OCI-LY3 (cell line): Measurements from ENCODE around the gene KCNIP4.

Experiments used
- H2AFZ ChIP-seq: fragments of 200-600, 300-600 bp; shearing (Covaris generic); 2 replicates; pipeline ENCODE4 v1.6.0; 2014; ENCODE audit warnings: antibody characterized with exemption, low read depth, low read length
- H3K27ac ChIP-seq: fragments of 200-600, 300-600 bp; sonication (generic); 2 replicates; pipeline ENCODE4 v1.5.1; 2014; ENCODE audit warnings: mild to moderate bottlenecking, low read length, moderate library complexity, mixed read lengths
- H3K27me3 ChIP-seq: fragments of 200-600, 300-600 bp; sonication (generic); 2 replicates; pipeline ENCODE4 v1.6.1; 2014; ENCODE audit warnings: low read depth, low read length, mixed read lengths
- H3K36me3 ChIP-seq: fragments of 200-600, 300-600 bp; sonication (generic); replicated peaks from 2 replicates; pipeline ENCODE3; 2014; ENCODE audit warnings: low read depth, low read length, mixed read lengths
- H3K4me1 ChIP-seq: fragments of 300-600, 200-600 bp; sonication (generic); 2 replicates; pipeline ENCODE4 v1.6.1; 2014; ENCODE audit warnings: low read length, mixed read lengths
- H3K4me2 ChIP-seq: fragments of 200-600, 300-600 bp; sonication (generic); 2 replicates; pipeline ENCODE4 v1.6.1; 2014; ENCODE audit warnings: low read length, mixed read lengths
- H3K4me3 ChIP-seq: fragments of 300-600, 200-600 bp; sonication (generic); 2 replicates; pipeline ENCODE4 v1.5.1; 2014; ENCODE audit warnings: antibody characterized with exemption, mild to moderate bottlenecking, low read length, moderate library complexity
- H3K79me2 ChIP-seq: fragments of 300-600, 200-600 bp; shearing (Covaris generic); 2 replicates; pipeline ENCODE4 v1.6.1; 2014; ENCODE audit warnings: mild to moderate bottlenecking, low read length, mixed read lengths
- H3K9ac ChIP-seq: fragments of 300-600, 200-600 bp; shearing (Covaris generic); 2 replicates; pipeline ENCODE4 v1.6.0; 2014; ENCODE audit warnings: mild to moderate bottlenecking, low read length, moderate library complexity
- H3K9me3 ChIP-seq: fragments of 200-600, 300-600 bp; shearing (Covaris generic); 2 replicates; pipeline ENCODE4 v1.6.1; 2014; ENCODE audit warnings: low read length, mixed read lengths; ENCODE audit not compliant: insufficient read depth
- H4K20me1 ChIP-seq: fragments of 200-600, 300-600 bp; sonication (generic); 2 replicates; pipeline ENCODE4 v1.6.1; 2016; ENCODE audit warnings: low read length, mixed read lengths; ENCODE audit not compliant: insufficient read depth
- CTCF ChIP-seq: fragments of 200-600, 300-600 bp; sonication (generic); IDR thresholded peaks from 2 replicates; pipeline ENCODE4 v1.5.1; 2014; ENCODE audit warnings: antibody characterized with exemption, low read length, low read depth
- EZH2phosphoT487 ChIP-seq: fragments of 200-600 bp; shearing (Covaris generic); IDR thresholded peaks from 2 replicates; pipeline ENCODE4 v1.6.1; 2018; ENCODE audit warnings: antibody characterized with exemption, mixed run types, low read depth

Gene KCNIP4

GRCh38 chr4:21801661-21802385 lies 146.7 kb downstream of the KCNIP4 start:
- H2AFZ ChIP-seq = no peak overlapping the region
- no peak overlapping the region for H3K4me2 ChIP-seq
- TF ChIP-seq CTCF = no peak
- TF ChIP-seq EZH2phosphoT487 = no peak
- H3K27me3 ChIP-seq = no peaks in the 10 kb centered on the region
- H3K4me1 ChIP-seq = no peaks in the 10 kb centered on the region
- no peak overlapping the region for H3K27ac ChIP-seq
- no peak overlapping the region for H3K4me3 ChIP-seq
- H3K9me3 ChIP-seq = no peaks in the 10 kb centered on the region
- no peaks in the 10 kb centered on the region for H3K79me2 ChIP-seq
- H3K9ac ChIP-seq = no peak overlapping the region
- H3K36me3 ChIP-seq = no peaks in the 10 kb centered on the region
- H4K20me1 ChIP-seq = no peaks in the 10 kb centered on the region

DNA sequence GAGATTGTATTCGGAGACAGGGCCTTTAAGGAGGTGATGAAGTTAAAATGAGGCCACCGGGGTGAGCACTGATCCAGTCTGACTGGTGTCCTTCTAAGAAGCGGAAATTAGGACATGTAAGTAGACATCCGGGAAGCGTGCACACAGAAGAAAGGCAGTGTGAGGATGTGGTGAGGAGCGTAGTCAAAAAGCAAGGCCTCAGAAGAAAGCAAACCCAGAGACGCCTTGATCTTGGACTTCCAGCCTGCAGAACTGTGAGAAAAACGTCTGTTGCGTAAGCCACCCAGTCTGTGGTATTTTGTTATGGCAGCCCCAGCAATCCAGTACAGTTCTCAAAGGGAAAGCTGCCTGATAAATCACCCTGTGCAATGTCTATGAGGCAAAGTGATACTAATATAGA lies 153.5 kb downstream of the KCNIP4 start:
- no peaks in the 10 kb centered on the region for H3K27me3 ChIP-seq
- no peak overlapping the region for H3K4me3 ChIP-seq
- H3K4me2 ChIP-seq = no peak overlapping the region
- H3K9me3 ChIP-seq = no peaks in the 10 kb centered on the region
- no peaks in the 10 kb centered on the region for H3K36me3 ChIP-seq
- no peak overlapping the region for H3K27ac ChIP-seq
- H2AFZ ChIP-seq = no peak overlapping the region
- no peak overlapping the region for H3K9ac ChIP-seq
- H3K79me2 ChIP-seq = no peaks in the 10 kb centered on the region
- no peak for TF ChIP-seq CTCF
- no peak for TF ChIP-seq EZH2phosphoT487
- no peaks in the 10 kb centered on the region for H4K20me1 ChIP-seq
- no peaks in the 10 kb centered on the region for H3K4me1 ChIP-seq

- Histone ChIP-seq H3K9ac (no peak overlapping the region), H3K4me1 (no peaks in the 10 kb centered on the region), H3K4me2 (no peak overlapping the region), H3K4me3 (no peak overlapping the region), H3K36me3 (no peaks in the 10 kb centered on the region), H3K27me3 (no peaks in the 10 kb centered on the region), H3K79me2 (no peaks in the 10 kb centered on the region), H3K9me3 (no peaks in the 10 kb centered on the region), H2AFZ (no peak overlapping the region), H3K27ac (no peak overlapping the region), H4K20me1 (no peaks in the 10 kb centered on the region)
- TF ChIP-seq CTCF = no peak
These were observed 155.8 kb downstream of the KCNIP4 start for GRCh38 chr4:21792736-21793135.

DNA sequence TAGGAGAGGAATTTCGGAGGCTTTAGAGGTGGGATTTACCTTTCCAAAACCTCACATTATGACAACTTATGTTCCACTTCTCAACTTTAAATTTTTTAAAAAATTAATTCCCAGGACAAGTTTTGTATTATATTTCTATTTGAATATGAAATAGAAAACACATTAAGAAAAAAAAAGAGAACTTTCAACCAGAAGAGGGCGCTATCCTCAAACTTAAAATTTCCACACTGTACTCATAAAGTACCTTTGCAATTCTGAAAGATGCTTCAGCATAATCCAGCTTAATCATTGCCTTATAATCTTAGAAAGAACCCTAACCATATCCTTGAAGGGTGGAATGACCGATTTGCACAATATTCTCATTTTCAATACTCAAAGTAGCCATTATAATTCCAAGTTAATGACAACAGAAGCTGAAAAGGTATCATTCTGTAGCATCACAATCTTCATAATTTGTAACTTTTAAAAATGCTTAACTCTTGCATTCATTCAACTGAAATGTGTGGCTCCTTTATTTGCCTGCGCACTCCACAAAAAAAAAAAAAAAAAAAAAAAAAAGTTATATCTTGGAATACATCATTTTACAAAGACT lies 158.0 kb downstream of the KCNIP4 start:
- Histone ChIP-seq H2AFZ (no peak overlapping the region), H3K4me2 (no peak overlapping the region)

More for the DNA sequence above, 158.0 kb downstream of the KCNIP4 start:
- H3K79me2 ChIP-seq = no peaks in the 10 kb centered on the region
- no peaks in the 10 kb centered on the region for H3K4me1 ChIP-seq
- no peaks in the 10 kb centered on the region for H4K20me1 ChIP-seq
- no peaks in the 10 kb centered on the region for H3K27me3 ChIP-seq
- H3K4me3 ChIP-seq = no peak overlapping the region
- no peak for TF ChIP-seq EZH2phosphoT487
- peak; percentile 73 for TF ChIP-seq CTCF
- H3K27ac ChIP-seq = no peak overlapping the region
- H3K9ac ChIP-seq = no peak overlapping the region
- no peaks in the 10 kb centered on the region for H3K36me3 ChIP-seq
- no peaks in the 10 kb centered on the region for H3K9me3 ChIP-seq
